WI38 (cell line): ENCODE measurements around the gene GBF1.

Experiments
- H3K4me3 ChIP-seq: 2 replicates; pipeline ENCODE4 v1.5.1; 2011; ENCODE audit warnings: low read depth, mild to moderate bottlenecking, control low read depth, low read length
- CTCF ChIP-seq: IDR thresholded peaks from 2 replicates; pipeline ENCODE4 v1.5.1; 2012; ENCODE audit warnings: low read depth, mild to moderate bottlenecking, control low read depth, low read length

GBF1 gene

GRCh38 chr10:102408728-102409603 is 163.6 kb downstream of the GBF1 start:
- H3K4me3 ChIP-seq = peak overlapping the region; percentile 46
- TF ChIP-seq CTCF = no peak

GRCh38 chr10:102409604-102410428 is 164.5 kb downstream of the GBF1 start:
- H3K4me3 ChIP-seq = peak overlapping the region; percentile 33
- TF ChIP-seq CTCF = no peak

GRCh38 chr10:102410429-102411073 is 165.2 kb downstream of the GBF1 start:
- H3K4me3 ChIP-seq = peak overlapping the region; percentile 33
- TF ChIP-seq CTCF = no peak

- H3K4me3 ChIP-seq = no peak overlapping the region
- no peak for TF ChIP-seq CTCF
Measured at GRCh38 chr10:102411341-102412255, 166.3 kb downstream of the GBF1 start.

- no peak overlapping the region for H3K4me3 ChIP-seq
- TF ChIP-seq CTCF = no peak
Measured at GRCh38 chr10:102412293-102412692, 167.0 kb downstream of the GBF1 start.

- TF ChIP-seq CTCF = no peak
- no peak overlapping the region for H3K4me3 ChIP-seq
Measured at GRCh38 chr10:102413053-102413705, 167.8 kb downstream of the GBF1 start.
